Osteoblast (primary cell): ENCODE measurements around the gene VIPR2. TPM values are rescaled to one million over a fixed set of nuclear protein-coding genes. Genes with fewer than 3 reads are reported as not detected.

ENCODE experiments used
- DNase-seq: peaks from one replicate; pipeline ENCODE4 v3.0.0; 2011; ENCODE audit warnings: low spot score, mixed read lengths; ENCODE audit not compliant: insufficient read length; ENCODE audit errors: missing footprints
- H2AFZ ChIP-seq: 2 replicates; pipeline ENCODE4 v1.6.0; 2011; ENCODE audit warnings: mild to moderate bottlenecking, low read length
- H3K27ac ChIP-seq: 2 replicates; pipeline ENCODE4 v1.5.1; 2011; ENCODE audit warnings: mild to moderate bottlenecking, low read depth, low read length, moderate library complexity
- H3K27me3 ChIP-seq: 2 replicates; pipeline ENCODE4 v1.6.0; 2012; ENCODE audit warnings: mild to moderate bottlenecking, control low read depth, inconsistent platforms, low read length, moderate library complexity; ENCODE audit not compliant: insufficient read depth
- H3K36me3 ChIP-seq: 2 replicates; pipeline ENCODE4 v1.5.1; 2011; ENCODE audit warnings: mild to moderate bottlenecking, low read length, control low read depth, moderate library complexity; ENCODE audit not compliant: insufficient read depth
- H3K4me1 ChIP-seq: 2 replicates; pipeline ENCODE4 v1.5.1; 2011; ENCODE audit warnings: mild to moderate bottlenecking, low read length, control low read depth, moderate library complexity; ENCODE audit not compliant: insufficient read depth
- H3K4me2 ChIP-seq: 2 replicates; pipeline ENCODE4 v1.6.0; 2011; ENCODE audit warnings: mild to moderate bottlenecking, low read length; ENCODE audit not compliant: insufficient read depth
- H3K4me3 ChIP-seq: fragments of 200-600 bp; sonication (generic); 3 replicates; pipeline ENCODE4 v1.5.1; 2012; ENCODE audit warnings: mild to moderate bottlenecking, low read length, inconsistent platforms; ENCODE audit not compliant: insufficient read depth
- H3K79me2 ChIP-seq: 2 replicates; pipeline ENCODE4 v1.6.0; 2012; ENCODE audit warnings: mild to moderate bottlenecking, low read length, control low read depth, inconsistent platforms; ENCODE audit not compliant: insufficient read depth
- H3K9me3 ChIP-seq: 2 replicates; pipeline ENCODE4 v1.5.1; 2011; ENCODE audit warnings: low read depth, low read length, control low read depth
- H4K20me1 ChIP-seq: 2 replicates; pipeline ENCODE4 v1.6.0; 2012; ENCODE audit warnings: mild to moderate bottlenecking, low read length, control low read depth; ENCODE audit not compliant: insufficient read depth
- total RNA-seq: library from RNA; depleted of rRNA; stranded (reverse); fragments of >200 nt; gene quantifications from 2 replicates; pipeline ENCODE4 v1.2.3, GENCODE V29; 2012
- TF ChIP-seq, protein P1 (sequence below): IDR thresholded peaks from 2 replicates; pipeline ENCODE4 v1.5.1; 2011; ENCODE audit warnings: mild to moderate bottlenecking, low read depth, low read length, moderate library complexity; ENCODE audit errors: extremely low read depth

The VIPR2 gene
- total RNA-seq, 1 donor: not detected

DNA sequence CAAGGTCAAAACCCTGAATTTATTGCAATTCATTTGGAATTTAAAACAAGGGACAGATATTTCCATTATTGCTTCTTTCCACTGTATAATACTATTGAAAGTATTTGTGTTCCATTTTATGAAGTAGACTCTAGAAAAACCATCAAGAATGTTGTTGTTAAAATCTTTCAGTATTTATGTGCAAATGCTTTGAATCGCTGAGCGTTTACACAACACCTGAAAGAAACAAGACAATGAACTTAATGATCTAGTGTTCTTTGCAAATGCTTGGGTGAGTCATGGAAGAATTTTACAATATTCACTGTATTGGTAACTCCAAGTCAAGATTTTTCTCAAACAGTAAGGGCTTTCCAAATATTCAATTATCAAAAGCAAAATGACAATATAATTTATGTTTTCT is 97.1 kb downstream of the VIPR2 start:
- no peak overlapping the region for H3K4me2 ChIP-seq
- no peaks in the 10 kb centered on the region for H3K36me3 ChIP-seq
- H2AFZ ChIP-seq: no peak overlapping the region
- no peaks in the 10 kb centered on the region for H3K9me3 ChIP-seq
- H3K4me3 ChIP-seq: no peak overlapping the region
- no peaks in the 10 kb centered on the region for H3K79me2 ChIP-seq
- TF ChIP-seq, protein P1, sequence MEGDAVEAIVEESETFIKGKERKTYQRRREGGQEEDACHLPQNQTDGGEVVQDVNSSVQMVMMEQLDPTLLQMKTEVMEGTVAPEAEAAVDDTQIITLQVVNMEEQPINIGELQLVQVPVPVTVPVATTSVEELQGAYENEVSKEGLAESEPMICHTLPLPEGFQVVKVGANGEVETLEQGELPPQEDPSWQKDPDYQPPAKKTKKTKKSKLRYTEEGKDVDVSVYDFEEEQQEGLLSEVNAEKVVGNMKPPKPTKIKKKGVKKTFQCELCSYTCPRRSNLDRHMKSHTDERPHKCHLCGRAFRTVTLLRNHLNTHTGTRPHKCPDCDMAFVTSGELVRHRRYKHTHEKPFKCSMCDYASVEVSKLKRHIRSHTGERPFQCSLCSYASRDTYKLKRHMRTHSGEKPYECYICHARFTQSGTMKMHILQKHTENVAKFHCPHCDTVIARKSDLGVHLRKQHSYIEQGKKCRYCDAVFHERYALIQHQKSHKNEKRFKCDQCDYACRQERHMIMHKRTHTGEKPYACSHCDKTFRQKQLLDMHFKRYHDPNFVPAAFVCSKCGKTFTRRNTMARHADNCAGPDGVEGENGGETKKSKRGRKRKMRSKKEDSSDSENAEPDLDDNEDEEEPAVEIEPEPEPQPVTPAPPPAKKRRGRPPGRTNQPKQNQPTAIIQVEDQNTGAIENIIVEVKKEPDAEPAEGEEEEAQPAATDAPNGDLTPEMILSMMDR: no peak
- H4K20me1 ChIP-seq: no peaks in the 10 kb centered on the region
- H3K27ac ChIP-seq: no peak overlapping the region
- DNase-seq: no peak
- H3K4me1 ChIP-seq: no peaks in the 10 kb centered on the region
- no peaks in the 10 kb centered on the region for H3K27me3 ChIP-seq

DNA sequence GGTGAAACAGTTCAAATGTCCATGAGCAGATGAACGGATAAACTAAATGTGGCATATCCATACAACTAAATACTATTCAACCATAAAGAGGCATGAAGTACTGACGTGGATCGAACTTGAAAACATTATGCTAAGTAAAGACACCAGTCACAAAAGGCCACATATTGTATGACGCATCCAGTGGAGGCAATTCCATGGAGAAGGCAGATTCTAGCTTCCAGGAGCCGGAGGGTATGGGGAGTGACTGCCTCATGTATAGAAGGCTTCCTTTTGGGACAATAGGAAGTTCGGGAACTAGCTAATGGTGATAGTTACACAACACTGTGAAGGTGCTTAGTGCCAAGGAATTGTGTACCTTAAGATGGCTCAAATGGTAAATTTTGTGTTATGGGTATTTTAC is 98.4 kb downstream of the VIPR2 start:
- Histone ChIP-seq H3K27me3 (no peaks in the 10 kb centered on the region), H3K4me2 (no peak overlapping the region), H2AFZ (no peak overlapping the region), H3K9me3 (no peaks in the 10 kb centered on the region), H4K20me1 (no peaks in the 10 kb centered on the region), H3K4me1 (no peaks in the 10 kb centered on the region), H3K27ac (no peak overlapping the region), H3K4me3 (no peak overlapping the region), H3K36me3 (no peaks in the 10 kb centered on the region), H3K79me2 (no peaks in the 10 kb centered on the region)
- TF ChIP-seq, protein P1: no peak
- DNase-seq: no peak

DNA sequence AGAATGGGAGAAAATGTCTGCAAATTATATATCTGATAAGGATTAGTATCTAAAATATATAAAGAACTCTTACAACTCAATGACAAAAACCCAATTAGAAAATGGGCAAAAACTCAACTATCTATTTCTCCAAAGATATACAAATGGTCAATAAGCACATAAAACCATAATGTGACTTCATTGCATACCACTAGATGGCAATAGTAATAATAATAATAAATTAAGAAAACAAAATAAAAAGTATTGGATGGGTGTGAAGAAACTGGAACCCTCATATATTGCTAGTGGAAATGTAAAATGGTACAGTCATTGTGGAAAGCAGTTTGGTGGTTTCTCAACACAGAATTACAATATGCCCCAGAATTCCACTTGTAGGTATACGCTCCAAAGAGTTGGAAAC is 98.8 kb downstream of the VIPR2 start:
- H3K4me3 ChIP-seq: no peak overlapping the region
- H3K4me1 ChIP-seq: no peaks in the 10 kb centered on the region
- no peak for DNase-seq
- H3K27me3 ChIP-seq: no peaks in the 10 kb centered on the region
- H3K79me2 ChIP-seq: no peaks in the 10 kb centered on the region
- H3K4me2 ChIP-seq: no peak overlapping the region
- H4K20me1 ChIP-seq: no peaks in the 10 kb centered on the region
- no peak overlapping the region for H3K27ac ChIP-seq
- TF ChIP-seq, protein P1: no peak
- no peak overlapping the region for H2AFZ ChIP-seq
- H3K36me3 ChIP-seq: no peaks in the 10 kb centered on the region
- no peaks in the 10 kb centered on the region for H3K9me3 ChIP-seq

DNA sequence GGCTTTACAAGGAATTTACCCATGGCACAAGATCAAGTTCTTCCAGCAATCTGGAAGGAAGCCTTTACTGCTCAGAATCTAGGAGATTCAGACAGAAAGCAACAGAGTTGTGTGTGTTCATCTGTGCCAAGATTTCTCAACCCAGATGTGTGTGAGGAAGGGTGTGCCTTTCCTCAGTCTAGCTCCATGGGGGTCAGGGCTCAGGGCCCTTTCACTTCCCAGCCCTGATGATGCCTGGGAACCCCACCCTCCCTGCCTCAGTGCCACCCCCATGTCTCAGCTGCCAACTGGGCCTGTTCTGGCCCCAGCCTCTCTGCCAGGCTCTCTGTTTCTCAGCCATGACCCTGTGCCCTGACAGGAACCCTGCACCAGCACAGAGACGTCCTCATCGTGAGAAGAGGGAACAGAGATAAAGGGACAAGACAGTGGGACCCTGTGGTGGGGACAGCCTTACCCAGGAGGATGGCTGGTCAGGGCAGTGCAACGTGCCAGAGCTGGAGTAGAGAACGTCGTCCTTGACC is 102.0 kb downstream of the VIPR2 start:
- Histone ChIP-seq H3K79me2 (no peaks in the 10 kb centered on the region), H3K9me3 (no peaks in the 10 kb centered on the region), H3K4me3 (no peak overlapping the region), H3K36me3 (no peaks in the 10 kb centered on the region), H3K4me1 (no peaks in the 10 kb centered on the region), H4K20me1 (no peaks in the 10 kb centered on the region), H3K27ac (no peak overlapping the region), H3K27me3 (no peaks in the 10 kb centered on the region), H3K4me2 (no peak overlapping the region), H2AFZ (no peak overlapping the region)
- no peak for DNase-seq
- TF ChIP-seq, protein P1: no peak
